Measurements from ENCODE around the gene STAT5A. TPM values are rescaled to one million over a fixed set of nuclear protein-coding genes. Genes with fewer than 3 reads are reported as not detected.

STAT5A gene
- total and polyA plus RNA-seq, 9 of the 15 experiments (the other 6 are each of a cell fraction or from before 2014, with no cell fraction given): 79.9 to 415 (median 196) TPM

DNA sequence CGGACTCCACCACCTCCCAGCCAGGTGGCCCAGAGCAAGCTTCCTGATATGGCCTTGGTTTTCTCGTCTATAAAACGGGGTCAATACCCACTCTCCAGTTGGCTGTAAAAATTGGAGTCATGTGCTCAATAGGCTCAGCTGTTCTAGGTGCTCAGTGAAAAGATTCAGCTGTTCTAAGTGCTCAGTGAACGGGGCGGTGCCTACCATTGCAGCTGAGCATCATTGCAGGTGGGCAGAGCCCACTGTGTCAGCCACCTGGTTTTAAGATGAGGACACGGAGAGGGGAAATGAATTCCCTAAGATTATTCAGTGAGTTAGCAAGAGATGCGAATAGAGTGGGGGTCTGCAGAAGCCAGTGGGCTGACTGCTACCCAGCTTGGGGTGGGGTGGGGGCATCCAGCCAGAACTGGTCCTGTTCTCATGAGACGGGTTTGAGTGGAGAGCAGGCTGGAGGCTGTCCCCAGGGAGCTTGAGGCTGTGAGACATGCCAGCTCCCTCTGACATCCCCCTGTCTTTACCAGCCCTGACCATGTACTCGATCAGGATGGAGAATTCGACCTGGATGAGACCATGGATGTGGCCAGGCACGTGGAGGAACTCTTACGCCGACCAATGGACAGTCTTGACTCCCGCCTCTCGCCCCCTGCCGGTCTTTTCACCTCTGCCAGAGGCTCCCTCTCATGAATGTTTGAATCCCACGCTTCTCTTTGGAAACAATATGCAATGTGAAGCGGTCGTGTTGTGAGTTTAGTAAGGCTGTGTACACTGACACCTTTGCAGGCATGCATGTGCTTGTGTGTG, 21.9 kb downstream of the STAT5A start (continued):
- no peak for TF ChIP-seq PTBP1 (IDR thresholded peaks at IDR 0.05; ENCODE audit: low read depth, low read length)
- no peak for TF ChIP-seq BMI1 (IDR thresholded peaks at IDR 0.05; ENCODE audit: low read length)
- no peak; a peak in 1 of 6 replicates for TF ChIP-seq ZBTB11 (CRISPR knock-in tag; IDR thresholded peaks at IDR 0.05)
- TF ChIP-seq SREBF2 (CRISPR knock-in tag; IDR thresholded peaks at IDR 0.05): no peak
- no peak for TF ChIP-seq ESRRA (IDR thresholded peaks at IDR 0.05; ENCODE audit: borderline replicate concordance, low read depth)
- TF ChIP-seq TGIF2 (CRISPR knock-in tag; IDR thresholded peaks at IDR 0.05): no peak
- no peak for TF ChIP-seq MECOM (CRISPR knock-in tag; IDR thresholded peaks at IDR 0.05)
- TF ChIP-seq KLF13 (tag; IDR thresholded peaks at IDR 0.05; ENCODE audit: borderline replicate concordance, low read depth): no peak
- peak; percentile 52 for TF ChIP-seq CTCFL (IDR thresholded peaks at IDR 0.05; ENCODE audit: borderline replicate concordance, insufficient read depth, low read depth, low read length, poor library complexity, severe bottlenecking)
- TF ChIP-seq ZFP1 (CRISPR knock-in tag; IDR thresholded peaks at IDR 0.05): no peak
- TF ChIP-seq RBM14 (IDR thresholded peaks at IDR 0.05; ENCODE audit: borderline replicate concordance, insufficient read depth, low read depth, low read length): no peak
- TF ChIP-seq, protein P1, sequence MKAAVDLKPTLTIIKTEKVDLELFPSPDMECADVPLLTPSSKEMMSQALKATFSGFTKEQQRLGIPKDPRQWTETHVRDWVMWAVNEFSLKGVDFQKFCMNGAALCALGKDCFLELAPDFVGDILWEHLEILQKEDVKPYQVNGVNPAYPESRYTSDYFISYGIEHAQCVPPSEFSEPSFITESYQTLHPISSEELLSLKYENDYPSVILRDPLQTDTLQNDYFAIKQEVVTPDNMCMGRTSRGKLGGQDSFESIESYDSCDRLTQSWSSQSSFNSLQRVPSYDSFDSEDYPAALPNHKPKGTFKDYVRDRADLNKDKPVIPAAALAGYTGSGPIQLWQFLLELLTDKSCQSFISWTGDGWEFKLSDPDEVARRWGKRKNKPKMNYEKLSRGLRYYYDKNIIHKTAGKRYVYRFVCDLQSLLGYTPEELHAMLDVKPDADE (conservative IDR thresholded peaks at IDR 0.05; ENCODE audit: control insufficient read depth, low read depth, low read length): no peak
- TF ChIP-seq SMAD3 (CRISPR knock-in tag; conservative IDR thresholded peaks at IDR 0.05): no peak
- TF ChIP-seq THRB (CRISPR knock-in tag; conservative IDR thresholded peaks at IDR 0.05): no peak

Measured in K562 (cell line).